ENCODE results near the gene TFAP2B. TPM values are rescaled to one million over a fixed set of nuclear protein-coding genes. Genes with fewer than 3 reads are reported as not detected.
A peak's percentile ranks its signal among the peaks of the same experiment; 100 is the strongest.

The TFAP2B gene
- polyA plus RNA-seq, 1 donor = 0.15 TPM

DNA sequence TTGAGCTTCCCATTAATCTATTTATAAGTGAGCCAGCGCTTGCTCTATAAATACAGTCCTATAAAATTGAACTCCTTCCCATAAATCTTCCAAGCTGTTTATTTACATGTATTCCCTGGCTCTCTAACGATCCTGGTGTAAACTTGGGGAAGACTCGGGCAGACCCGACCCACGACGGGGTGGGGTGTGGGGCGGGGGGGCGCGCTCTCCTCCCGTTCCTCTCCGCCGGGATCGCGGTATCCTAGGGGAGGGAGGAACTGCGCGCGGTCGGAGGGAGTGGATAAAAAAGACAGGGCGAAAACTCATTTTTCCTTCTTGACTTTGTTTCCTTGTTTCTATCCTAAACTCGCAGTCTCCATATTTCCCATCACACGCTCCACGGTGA is 31.1 kb downstream of the TFAP2B start:
- no peak for DNase-seq

GRCh38 chr6:50850223-50851048 is 31.8 kb downstream of the TFAP2B start:
- DNase-seq = peak; percentile 23

DNA sequence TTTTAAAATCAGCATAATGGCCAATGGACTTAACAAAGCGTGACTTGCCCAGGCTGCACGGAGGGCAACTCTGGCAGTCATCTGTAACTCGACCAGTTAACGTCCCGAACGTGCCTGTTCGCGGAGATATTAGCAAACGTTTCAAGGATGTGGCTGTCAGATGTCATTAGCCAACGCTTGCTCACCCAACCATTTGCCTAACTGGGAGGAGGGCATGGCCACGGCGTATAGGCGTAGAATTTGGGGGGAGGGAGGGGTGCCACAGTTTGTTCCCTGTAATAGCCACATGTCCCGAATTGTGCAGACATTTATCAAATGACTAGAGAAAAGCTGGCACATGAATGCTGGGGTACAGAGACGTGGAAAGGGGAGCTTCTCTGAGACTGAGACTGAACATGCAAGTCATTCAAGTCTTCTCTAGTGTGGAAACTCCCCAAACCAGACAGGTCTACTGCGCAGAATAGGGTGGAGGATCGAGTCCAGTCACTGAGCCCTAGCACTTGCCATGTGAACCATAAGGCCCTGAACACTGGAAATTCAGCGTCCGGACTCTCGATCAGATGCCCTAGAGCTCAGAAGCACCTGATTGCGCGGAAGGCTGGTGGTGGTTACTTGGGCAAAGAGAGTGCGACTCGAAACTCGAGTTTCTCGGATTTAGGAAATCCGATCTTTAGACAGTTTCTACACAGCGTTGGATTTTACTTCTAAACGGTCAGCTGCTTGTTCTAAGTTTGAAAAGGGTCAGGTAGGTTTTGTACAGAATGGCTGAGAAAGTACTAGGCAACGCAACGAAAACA is 32.6 kb downstream of the TFAP2B start:
- no peak for DNase-seq

- no peak for DNase-seq
Observed at GRCh38 chr6:50853939-50854338, 35.3 kb downstream of the TFAP2B start.

GRCh38 chr6:50861692-50862091 is 43.0 kb downstream of the TFAP2B start:
- DNase-seq = no peak

- no peak for DNase-seq
Observed at GRCh38 chr6:50862176-50862575, 43.5 kb downstream of the TFAP2B start.

DNA sequence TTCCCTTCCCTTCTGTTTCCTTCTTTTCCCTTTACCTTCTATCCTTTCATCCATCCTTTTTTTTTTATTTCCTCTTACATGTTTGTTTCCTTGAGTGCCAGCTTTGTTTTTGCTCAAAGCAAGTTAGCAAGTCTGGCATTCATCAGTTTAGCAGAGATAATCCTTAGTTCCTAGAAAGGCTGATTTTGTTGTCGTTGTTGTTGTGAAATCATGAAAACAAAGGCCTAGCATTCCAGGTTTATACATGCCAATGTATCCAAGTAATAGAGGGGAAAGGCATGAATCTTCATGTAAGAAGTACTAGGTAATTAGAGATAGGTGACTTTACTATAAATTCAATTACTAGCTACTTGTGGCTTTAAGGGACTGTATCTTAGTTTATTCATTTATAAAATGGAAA is 45.9 kb downstream of the TFAP2B start:
- no peak for DNase-seq

DNA sequence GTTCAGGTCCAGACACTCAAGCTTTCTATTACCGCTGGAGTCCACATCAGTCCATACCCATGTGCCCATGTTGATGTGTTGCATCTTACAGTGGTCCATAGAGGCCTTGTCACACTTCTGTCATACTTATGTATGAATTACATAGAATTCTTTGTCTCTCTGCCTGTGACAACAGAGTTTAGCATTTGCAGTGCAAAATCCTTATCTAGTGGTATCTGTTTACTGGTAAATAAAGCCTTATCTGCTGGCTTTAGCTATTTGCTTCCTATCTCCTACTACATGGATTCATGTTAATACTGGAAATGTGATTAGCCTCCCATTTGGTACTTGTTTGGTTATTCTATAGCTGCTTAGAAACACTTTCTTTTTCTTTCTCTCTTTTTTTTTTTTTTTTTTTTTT is 49.8 kb downstream of the TFAP2B start:
- no peak for DNase-seq

GRCh38 chr6:50873167-50873566 is 54.5 kb downstream of the TFAP2B start:
- no peak for DNase-seq

DNA sequence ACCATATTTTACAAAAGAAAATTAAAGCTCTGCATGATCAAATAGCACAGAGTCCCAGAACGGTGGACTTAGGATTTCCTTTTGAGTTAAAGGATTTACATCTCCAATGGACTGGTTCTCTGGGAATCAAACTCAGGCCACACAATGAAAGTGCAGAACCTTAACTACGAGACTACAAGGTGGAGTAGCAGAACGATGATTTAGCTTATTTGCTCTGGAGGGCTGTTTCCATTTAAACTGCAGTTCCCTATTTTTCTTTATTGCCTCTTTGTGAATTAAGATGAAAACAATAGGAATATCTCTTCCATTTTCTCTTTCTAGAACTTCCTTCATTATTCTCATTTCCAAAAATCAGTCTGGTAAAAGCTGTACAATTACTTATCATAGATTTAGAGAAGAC is 65.7 kb downstream of the TFAP2B start:
- no peak for DNase-seq

DNA sequence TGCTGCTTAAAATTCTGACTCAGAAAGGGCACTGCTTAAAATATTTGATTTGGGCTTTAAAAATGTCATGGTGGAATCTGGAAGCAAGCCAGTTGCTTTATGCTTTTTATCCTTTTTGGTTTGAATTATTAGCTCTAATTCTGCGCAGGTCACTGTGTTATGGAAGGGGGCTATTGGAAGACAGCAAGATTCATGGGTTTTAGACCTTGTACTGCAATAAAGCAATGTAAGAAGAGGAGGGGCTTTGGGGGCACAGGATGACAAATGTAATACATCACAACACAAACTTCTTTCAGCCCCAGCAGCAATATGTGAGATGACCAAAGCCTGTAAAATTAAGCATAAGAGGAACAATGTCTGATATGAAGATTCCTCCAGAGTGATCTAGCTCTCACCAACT is 68.4 kb downstream of the TFAP2B start:
- no peak for DNase-seq

GRCh38 chr6:50889497-50889896 is 70.8 kb downstream of the TFAP2B start:
- no peak for DNase-seq

DNA sequence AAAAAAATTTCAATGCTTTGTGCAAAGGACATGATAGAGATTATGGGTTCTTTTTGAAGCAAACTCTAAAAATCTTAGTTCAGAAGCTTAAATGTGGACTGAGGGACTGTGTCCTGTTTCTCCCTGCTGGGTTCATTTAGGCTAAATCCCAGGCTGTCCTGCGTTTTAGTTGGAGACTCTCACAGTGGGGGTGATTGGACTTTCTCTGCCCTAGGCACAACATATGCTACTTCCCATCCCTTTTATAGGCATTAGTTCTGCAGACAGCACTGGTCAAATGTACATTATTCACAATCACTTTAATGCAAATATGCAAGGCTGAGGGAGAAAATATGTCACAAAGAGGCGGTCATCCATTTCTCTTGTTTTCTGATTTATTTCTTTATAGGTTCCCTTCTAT is 71.3 kb downstream of the TFAP2B start:
- DNase-seq = no peak

DNA sequence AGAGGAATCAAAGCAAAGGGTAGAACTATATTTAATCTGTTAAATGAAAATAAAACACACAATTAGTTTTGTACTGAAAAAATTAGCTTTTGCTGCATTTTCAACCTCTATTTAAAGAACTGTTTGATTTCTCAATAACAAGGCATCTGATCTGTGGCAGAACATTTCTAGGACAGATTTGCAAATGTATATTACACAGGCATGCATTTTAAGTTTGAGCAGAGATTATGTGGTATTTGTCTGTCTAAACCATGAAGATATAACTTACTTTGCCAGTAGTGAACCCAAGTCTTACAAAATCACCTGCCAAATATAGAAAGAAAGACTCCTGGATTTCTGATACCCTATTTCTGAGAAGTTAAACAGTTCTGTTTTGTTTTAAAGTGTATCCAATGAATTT is 71.9 kb downstream of the TFAP2B start:
- no peak for DNase-seq

- DNase-seq = no peak
Observed at GRCh38 chr6:50891290-50891689, 72.6 kb downstream of the TFAP2B start.

Other genes with a start within 250 kb of the TFAP2B start
- gene TFAP2D, start 105.3 kb upstream of the TFAP2B start, polyA plus RNA-seq (ENCODE audit: insufficient read length) = not detected